ENCODE data around the gene PDCD11. TPM values are rescaled to one million over a fixed set of nuclear protein-coding genes. Genes with fewer than 3 reads are reported as not detected.

Gene PDCD11
- total RNA-seq, 1 donor from 2014 or later: 105 TPM

DNA sequence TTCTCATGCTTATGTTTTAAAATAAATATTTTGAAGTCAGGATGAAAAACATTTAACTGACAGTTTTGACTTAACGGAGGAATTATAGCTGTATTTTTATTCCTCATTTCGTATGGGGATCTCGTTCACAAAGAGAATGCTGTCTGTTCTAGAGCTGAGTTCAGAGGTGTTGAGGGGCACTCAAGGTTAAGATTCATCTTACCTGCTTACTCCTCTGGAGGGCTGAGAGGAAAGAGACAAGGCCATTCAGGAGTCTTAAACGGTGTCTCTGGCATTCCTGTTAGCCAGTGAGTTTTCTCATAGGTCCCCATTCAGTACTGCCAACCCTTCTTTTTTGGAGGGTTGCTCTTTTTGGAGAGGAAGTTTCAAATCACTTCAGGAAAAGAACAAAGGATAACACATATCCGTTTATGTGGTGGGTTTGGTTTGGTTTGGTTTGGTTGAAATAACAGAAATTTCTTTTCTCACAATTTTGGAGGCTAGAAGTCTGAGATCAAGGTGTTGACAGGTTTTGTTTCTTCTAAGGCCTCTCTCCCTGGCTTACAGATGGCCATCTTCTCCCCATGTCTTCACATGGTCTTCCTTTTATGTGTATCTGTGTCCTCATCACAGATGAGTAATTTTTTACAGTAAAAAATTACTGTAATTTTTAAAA lies 32.7 kb downstream of the PDCD11 start:
- intact Hi-C loops (cut with micrococcal nuclease): no loop called here
- DNase-seq: no peak
- Mint-ChIP-seq H3K4me1 (peaks cover 39% of the 10 kb centered on the region), H3K27me3 (no peaks in the 10 kb centered on the region), H3K36me3 (ENCODE audit: low read depth) (peaks cover 75% of the 10 kb centered on the region), H3K27ac (peak overlapping the region; percentile 75), H3K4me3 (peak overlapping the region; percentile 51), H3K9me3 (no peaks in the 10 kb centered on the region)

DNA sequence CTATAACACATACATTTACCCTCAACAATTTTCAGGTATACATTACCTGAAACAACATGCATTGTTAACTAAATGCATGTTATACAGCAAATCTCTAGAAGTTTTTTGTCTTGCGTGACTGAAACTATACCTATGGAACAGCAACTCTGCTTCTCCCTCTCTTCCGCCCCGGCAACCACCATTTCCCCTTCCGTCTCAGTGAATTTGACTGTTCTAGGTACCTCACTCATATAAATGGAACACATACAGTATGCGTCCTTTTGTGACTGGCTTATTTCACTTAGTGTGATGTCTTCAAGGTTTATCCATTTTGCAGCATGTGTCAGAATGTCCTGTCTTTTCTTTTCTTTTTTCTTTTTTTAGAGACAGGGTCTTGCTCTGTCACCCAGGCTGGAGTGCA lies 33.2 kb downstream of the PDCD11 start:
- Mint-ChIP-seq H3K4me3 (peak overlapping the region; percentile 24), H3K27ac (peak overlapping the region; percentile 51), H3K36me3 (ENCODE audit: low read depth) (peaks cover 75% of the 10 kb centered on the region), H3K9me3 (no peaks in the 10 kb centered on the region), H3K27me3 (no peaks in the 10 kb centered on the region), H3K4me1 (peaks cover 39% of the 10 kb centered on the region)
- intact Hi-C loops (cut with micrococcal nuclease): loop anchor here (5.0 kb wide), 1 partner anchor 43 kb away; no protein-coding TSS in a partner anchor
- peak; percentile 75 for DNase-seq

GRCh38 chr10:103431902-103432301 lies 35.5 kb downstream of the PDCD11 start:
- Mint-ChIP-seq H3K27me3 (no peaks in the 10 kb centered on the region), H3K27ac (no peak overlapping the region), H3K4me3 (no peak overlapping the region), H3K9me3 (no peaks in the 10 kb centered on the region), H3K36me3 (ENCODE audit: low read depth) (peaks cover 80% of the 10 kb centered on the region), H3K4me1 (peaks cover 34% of the 10 kb centered on the region)
- no peak for DNase-seq
- intact Hi-C loops (cut with micrococcal nuclease): loop anchor here (5.0 kb wide), 1 partner anchor 40 kb away; no protein-coding TSS in a partner anchor

- no peaks in the 10 kb centered on the region for H3K9me3 Mint-ChIP-seq
- no peak overlapping the region for H3K27ac Mint-ChIP-seq
- peaks cover 78% of the 10 kb centered on the region for H3K36me3 Mint-ChIP-seq (ENCODE audit: low read depth)
- H3K4me3 Mint-ChIP-seq: no peak overlapping the region
- H3K27me3 Mint-ChIP-seq: no peaks in the 10 kb centered on the region
- no peak for DNase-seq
- intact Hi-C loops (cut with micrococcal nuclease): loop anchor here (5.0 kb wide), 1 partner anchor 38 kb away; no protein-coding TSS in a partner anchor
- H3K4me1 Mint-ChIP-seq: peaks cover 28% of the 10 kb centered on the region
Measured at GRCh38 chr10:103433858-103434257, 37.4 kb downstream of the PDCD11 start.

GRCh38 chr10:103439776-103440175 lies 43.4 kb downstream of the PDCD11 start:
- Mint-ChIP-seq H3K4me1 (peaks cover 2% of the 10 kb centered on the region), H3K4me3 (no peak overlapping the region), H3K9me3 (no peaks in the 10 kb centered on the region), H3K27me3 (no peaks in the 10 kb centered on the region), H3K27ac (no peak overlapping the region), H3K36me3 (ENCODE audit: low read depth) (peaks cover 72% of the 10 kb centered on the region)
- no peak for DNase-seq
- intact Hi-C loops (cut with micrococcal nuclease): no loop called here

DNA sequence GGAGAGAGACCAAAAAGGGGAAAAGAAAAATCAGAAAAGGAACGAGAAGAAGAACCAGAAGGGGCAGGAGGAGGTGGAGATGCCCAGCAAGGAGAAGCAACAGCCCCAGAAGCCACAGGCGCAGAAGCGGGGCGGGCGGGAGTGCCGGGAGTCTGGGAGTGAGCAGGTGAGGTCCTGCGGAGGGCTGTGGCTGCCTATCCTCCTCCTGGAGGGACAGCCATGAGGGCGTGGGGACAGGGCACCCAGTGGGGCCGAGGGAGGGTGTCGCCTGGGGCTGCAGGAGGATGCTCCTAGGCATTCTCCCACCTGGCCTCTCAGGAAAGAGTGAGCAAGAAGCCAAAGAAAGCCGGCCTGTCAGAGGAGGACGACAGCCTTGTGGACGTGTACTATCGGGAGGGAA lies 44.0 kb downstream of the PDCD11 start:
- H3K27ac Mint-ChIP-seq: no peak overlapping the region

DNA sequence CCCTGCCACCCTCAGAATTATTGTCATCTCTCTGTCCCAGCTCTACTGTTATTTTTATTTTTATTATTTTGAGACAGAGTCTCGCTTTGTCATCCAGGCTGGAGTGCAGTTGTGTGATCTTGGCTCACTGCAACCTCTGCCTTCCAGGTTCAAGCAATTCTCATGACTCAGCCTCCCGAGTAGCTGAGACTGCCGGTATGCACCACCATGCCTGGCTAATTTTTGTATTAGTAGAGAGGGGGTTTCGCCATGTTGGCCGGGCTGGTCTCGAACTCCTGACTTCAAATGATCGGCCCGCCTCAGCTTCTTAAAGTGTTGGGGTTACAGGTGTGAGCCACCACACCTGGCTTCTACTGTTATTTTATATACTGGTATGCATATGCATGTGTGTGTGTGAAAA lies 44.8 kb downstream of the PDCD11 start:
- H3K27me3 Mint-ChIP-seq: no peaks in the 10 kb centered on the region
- peaks cover 73% of the 10 kb centered on the region for H3K36me3 Mint-ChIP-seq (ENCODE audit: low read depth)
- H3K9me3 Mint-ChIP-seq: no peaks in the 10 kb centered on the region
- intact Hi-C loops (cut with micrococcal nuclease): no loop called here
- peaks cover 6% of the 10 kb centered on the region for H3K4me1 Mint-ChIP-seq
- no peak for DNase-seq
- no peak overlapping the region for H3K4me3 Mint-ChIP-seq
- H3K27ac Mint-ChIP-seq: no peak overlapping the region

More for the DNA sequence above, 44.0 kb downstream of the PDCD11 start:
- Mint-ChIP-seq H3K4me1 (peaks cover 4% of the 10 kb centered on the region), H3K36me3 (ENCODE audit: low read depth) (peaks cover 72% of the 10 kb centered on the region), H3K9me3 (no peaks in the 10 kb centered on the region), H3K27me3 (no peaks in the 10 kb centered on the region), H3K4me3 (no peak overlapping the region)
- intact Hi-C loops (cut with micrococcal nuclease): no loop called here
- no peak for DNase-seq

GRCh38 chr10:103441611-103442010 lies 45.2 kb downstream of the PDCD11 start:
- H3K36me3 Mint-ChIP-seq (ENCODE audit: low read depth): peaks cover 74% of the 10 kb centered on the region
- H3K4me1 Mint-ChIP-seq: peaks cover 9% of the 10 kb centered on the region
- DNase-seq: no peak
- H3K9me3 Mint-ChIP-seq: no peaks in the 10 kb centered on the region
- no peaks in the 10 kb centered on the region for H3K27me3 Mint-ChIP-seq
- no peak overlapping the region for H3K4me3 Mint-ChIP-seq
- intact Hi-C loops (cut with micrococcal nuclease): no loop called here
- H3K27ac Mint-ChIP-seq: no peak overlapping the region

- Mint-ChIP-seq H3K27ac (peak overlapping the region; percentile 29), H3K27me3 (no peaks in the 10 kb centered on the region)
- no peak for DNase-seq
Measured at GRCh38 chr10:103442031-103442461, 45.6 kb downstream of the PDCD11 start.

GRCh38 chr10:103443475-103444185 lies 47.2 kb downstream of the PDCD11 start:
- DNase-seq: no peak
- Mint-ChIP-seq H3K4me1 (peaks cover 18% of the 10 kb centered on the region), H3K27me3 (no peaks in the 10 kb centered on the region), H3K27ac (peak overlapping the region; percentile 11), H3K9me3 (no peaks in the 10 kb centered on the region), H3K4me3 (no peak overlapping the region), H3K36me3 (ENCODE audit: low read depth) (peaks cover 68% of the 10 kb centered on the region)
- intact Hi-C loops (cut with micrococcal nuclease): no loop called here

More at GRCh38 chr10:103442031-103442461, 45.6 kb downstream of the PDCD11 start:
- Mint-ChIP-seq H3K36me3 (ENCODE audit: low read depth) (peaks cover 73% of the 10 kb centered on the region), H3K9me3 (no peaks in the 10 kb centered on the region), H3K4me3 (no peak overlapping the region), H3K4me1 (peaks cover 11% of the 10 kb centered on the region)
- intact Hi-C loops (cut with micrococcal nuclease): no loop called here

GRCh38 chr10:103444478-103444877 lies 48.1 kb downstream of the PDCD11 start:
- H3K27me3 Mint-ChIP-seq: no peaks in the 10 kb centered on the region
- no peak overlapping the region for H3K4me3 Mint-ChIP-seq
- H3K36me3 Mint-ChIP-seq (ENCODE audit: low read depth): peaks cover 72% of the 10 kb centered on the region
- no peak for DNase-seq
- no peaks in the 10 kb centered on the region for H3K9me3 Mint-ChIP-seq
- no peak overlapping the region for H3K27ac Mint-ChIP-seq
- intact Hi-C loops (cut with micrococcal nuclease): no loop called here
- peaks cover 26% of the 10 kb centered on the region for H3K4me1 Mint-ChIP-seq

DNA sequence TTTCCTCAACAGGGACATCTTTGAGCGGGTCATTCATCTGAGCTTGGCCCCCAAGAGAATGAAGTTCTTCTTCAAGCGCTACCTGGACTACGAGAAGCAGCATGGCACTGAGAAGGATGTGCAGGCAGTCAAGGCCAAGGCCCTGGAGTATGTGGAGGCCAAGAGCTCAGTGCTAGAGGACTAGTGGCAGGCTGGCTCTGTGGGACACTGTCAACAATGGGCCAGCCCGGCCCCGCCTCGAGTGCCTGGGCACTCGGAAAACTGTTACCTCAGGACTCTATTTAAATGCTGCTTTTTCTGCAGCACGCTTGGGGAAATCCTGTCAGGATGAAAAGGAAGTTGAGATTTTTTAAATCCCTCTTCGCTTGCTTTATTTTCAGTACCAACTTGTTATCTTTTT lies 48.9 kb downstream of the PDCD11 start:
- intact Hi-C loops (cut with micrococcal nuclease): no loop called here
- peaks cover 35% of the 10 kb centered on the region for H3K4me1 Mint-ChIP-seq
- H3K9me3 Mint-ChIP-seq: no peaks in the 10 kb centered on the region
- H3K27me3 Mint-ChIP-seq: no peaks in the 10 kb centered on the region
- peak overlapping the region; percentile 3 for H3K27ac Mint-ChIP-seq
- DNase-seq: no peak
- H3K36me3 Mint-ChIP-seq (ENCODE audit: low read depth): peaks cover 69% of the 10 kb centered on the region
- H3K4me3 Mint-ChIP-seq: no peak overlapping the region

- Mint-ChIP-seq H3K9me3 (no peaks in the 10 kb centered on the region), H3K27ac (peak overlapping the region; percentile 6), H3K4me3 (no peak overlapping the region), H3K36me3 (ENCODE audit: low read depth) (peaks cover 70% of the 10 kb centered on the region), H3K4me1 (peaks cover 41% of the 10 kb centered on the region), H3K27me3 (no peaks in the 10 kb centered on the region)
- intact Hi-C loops (cut with micrococcal nuclease): no loop called here
- DNase-seq: no peak
Measured at GRCh38 chr10:103445767-103446567, 49.5 kb downstream of the PDCD11 start.

GRCh38 chr10:103447187-103447586 lies 50.8 kb downstream of the PDCD11 start:
- Mint-ChIP-seq H3K27me3 (no peaks in the 10 kb centered on the region), H3K4me3 (no peak overlapping the region), H3K4me1 (peaks cover 46% of the 10 kb centered on the region), H3K9me3 (no peaks in the 10 kb centered on the region), H3K36me3 (ENCODE audit: low read depth) (peaks cover 68% of the 10 kb centered on the region), H3K27ac (no peak overlapping the region)
- no peak for DNase-seq
- intact Hi-C loops (cut with micrococcal nuclease): no loop called here
